HepG2 (cell line): Measurements from ENCODE around the gene NPNT. TPM values are rescaled to one million over a fixed set of nuclear protein-coding genes. Genes with fewer than 3 reads are reported as not detected.

Experiments used
- ESRRA ChIP-seq: sonication (generic); formaldehyde crosslinking; IDR thresholded peaks from 2 replicates; pipeline ENCODE4 v1.5.1; 2020; ENCODE audit warnings: mild to moderate bottlenecking, low read depth, missing genetic modification reagents
- FOSL2 ChIP-seq: sonication (generic); formaldehyde crosslinking; IDR thresholded peaks from 2 replicates; pipeline ENCODE4 v1.4.0; 2020; ENCODE audit warnings: missing genetic modification reagents
- HNF4A ChIP-seq: sonication (generic); formaldehyde crosslinking; IDR thresholded peaks from 2 replicates; pipeline ENCODE4 v1.4.0; 2020; ENCODE audit warnings: missing genetic modification reagents
- HOXA5 ChIP-seq: sonication (generic); formaldehyde crosslinking; IDR thresholded peaks from 2 replicates; pipeline ENCODE4 v1.4.0; 2020; ENCODE audit warnings: missing genetic modification reagents
- POGZ ChIP-seq: sonication (generic); formaldehyde crosslinking; IDR thresholded peaks from 2 replicates; pipeline ENCODE4 v1.4.0; 2020; ENCODE audit warnings: mild to moderate bottlenecking, missing genetic modification reagents
- ZNF124 ChIP-seq: sonication (generic); formaldehyde crosslinking; IDR thresholded peaks from 2 replicates; pipeline ENCODE4 v1.4.0; 2020; ENCODE audit warnings: missing genetic modification reagents
- ZNF644 ChIP-seq: IDR thresholded peaks from 2 replicates; pipeline ENCODE4 v1.6.1; 2016; ENCODE audit warnings: low read depth
- polyA plus RNA-seq, 8 experiments: library from polyadenylated mRNA; depleted of rRNA in 3 of 8; stranded (reverse) in 7 of 8; unstranded in 1 of 8; fragments of >200 nt; fragmentation: Illumina TruSeq in 4 of 8; extraction: Trizol in 4 of 8; gene quantifications; 2 replicates each; pipeline versions ENCODE4 v1.2.1 to v1.2.3, GENCODE V29; 2011 to 2016; ENCODE audit warnings: low read depth in 4 of 8, missing spikeins in 1 of 8, mixed read lengths in 1 of 8; ENCODE audit not compliant: insufficient read depth in 1 of 8
- total RNA-seq, 5 experiments: library from RNA; depleted of rRNA; stranded (reverse); fragments of >200 nt; fragmentation: Illumina TruSeq; extraction: Trizol; gene quantifications; 2 replicates each; pipeline ENCODE4 v1.2.3, GENCODE V29; 2016; ENCODE audit warnings: low read depth in 1 of 5
- TF ChIP-seq, protein P1 (sequence below): IDR thresholded peaks from 2 replicates; pipeline ENCODE4 v1.6.1; 2012; ENCODE audit warnings: low read depth, low read length, improper control_type of control experiment
- TF ChIP-seq, protein P2 (sequence below): sonication (generic); formaldehyde crosslinking; IDR thresholded peaks from 2 replicates; pipeline ENCODE4 v1.5.1; 2020; ENCODE audit warnings: mild to moderate bottlenecking, missing genetic modification reagents, borderline replicate concordance
- TF ChIP-seq, protein P3 (sequence below): sonication (generic); formaldehyde crosslinking; conservative IDR thresholded peaks from 2 replicates; pipeline ENCODE4 v1.4.0; 2020; ENCODE audit warnings: missing genetic modification reagents
- TF ChIP-seq, protein P4 (sequence below): sonication (generic); formaldehyde crosslinking; IDR thresholded peaks from 2 replicates; pipeline ENCODE4 v1.8.0; 2022; ENCODE audit warnings: mild to moderate bottlenecking, missing genetic modification reagents; ENCODE audit not compliant: insufficient replicate concordance
- TF ChIP-seq, protein P5 (sequence below): sonication (generic); formaldehyde crosslinking; IDR thresholded peaks from 2 replicates; pipeline ENCODE4 v1.4.0; 2020; ENCODE audit warnings: missing genetic modification reagents

NPNT gene
- total and polyA plus RNA-seq, 2 of the 13 experiments (the other 11 are each of a cell fraction or from before 2014, with no cell fraction given) = 1.1 to 19.1 TPM

DNA sequence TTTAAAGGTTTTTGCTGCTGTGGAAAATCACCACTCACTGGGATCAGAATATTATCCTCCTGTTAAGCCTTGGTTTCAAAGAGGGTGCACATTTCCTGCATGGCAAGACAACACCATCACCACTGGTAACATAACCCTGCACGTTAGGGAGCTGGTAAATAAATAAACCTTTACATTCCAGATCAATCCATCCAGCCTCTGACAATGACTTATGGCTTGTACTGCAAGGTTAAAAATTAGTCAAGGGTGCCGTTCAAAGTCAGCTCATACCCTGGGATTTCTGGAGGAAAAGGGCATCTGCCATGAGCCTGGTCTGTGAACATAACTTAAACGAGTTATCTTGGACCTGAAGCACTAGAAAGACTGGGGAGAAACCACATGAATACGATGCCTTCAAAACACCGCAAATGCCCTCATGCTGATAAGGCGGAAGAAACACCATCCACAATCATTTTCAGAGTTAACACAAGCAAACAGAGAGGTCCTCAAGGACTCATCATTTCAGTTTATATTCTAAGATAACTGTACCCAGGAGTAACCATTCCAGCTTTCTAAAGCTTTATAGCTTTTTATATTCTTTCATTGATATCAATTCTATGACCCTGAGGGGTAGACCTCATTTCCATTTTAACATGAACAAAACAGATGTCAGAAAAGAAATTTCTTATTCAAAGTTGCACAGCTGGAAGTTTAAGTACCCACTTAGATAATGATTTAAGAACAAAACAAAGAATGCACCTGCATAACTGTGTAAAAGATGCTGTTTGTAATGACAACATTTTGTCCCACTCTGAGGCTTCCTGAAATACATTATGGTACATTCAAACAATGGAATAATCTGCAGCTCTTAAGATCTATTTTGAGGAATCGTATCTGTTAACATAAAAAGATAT is 103.1 kb downstream of the NPNT start (continued):
- TF ChIP-seq, protein P1, sequence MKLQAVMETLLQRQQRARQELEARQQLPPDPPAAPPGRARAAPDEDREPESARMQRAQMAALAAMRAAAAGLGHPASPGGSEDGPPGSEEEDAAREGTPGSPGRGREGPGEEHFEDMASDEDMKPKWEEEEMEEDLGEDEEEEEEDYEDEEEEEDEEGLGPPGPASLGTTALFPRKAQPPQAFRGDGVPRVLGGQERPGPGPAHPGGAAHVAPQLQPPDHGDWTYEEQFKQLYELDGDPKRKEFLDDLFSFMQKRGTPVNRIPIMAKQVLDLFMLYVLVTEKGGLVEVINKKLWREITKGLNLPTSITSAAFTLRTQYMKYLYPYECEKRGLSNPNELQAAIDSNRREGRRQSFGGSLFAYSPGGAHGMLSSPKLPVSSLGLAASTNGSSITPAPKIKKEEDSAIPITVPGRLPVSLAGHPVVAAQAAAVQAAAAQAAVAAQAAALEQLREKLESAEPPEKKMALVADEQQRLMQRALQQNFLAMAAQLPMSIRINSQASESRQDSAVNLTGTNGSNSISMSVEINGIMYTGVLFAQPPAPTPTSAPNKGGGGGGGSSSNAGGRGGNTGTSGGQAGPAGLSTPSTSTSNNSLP = 0 out of 2 replicates have a peak, but pooled peaks have one; percentile 32
- TF ChIP-seq HOXA5 (CRISPR knock-in tag) (peak; percentile 97), ZNF644 (CRISPR knock-in tag) (peak; percentile 28; the same call in 1 of the 2 replicates), ESRRA (CRISPR knock-in tag) (no peak), POGZ (CRISPR knock-in tag) (peak; percentile 73), FOSL2 (no peak; the same call in 1 of the 2 replicates), HNF4A (CRISPR knock-in tag) (peak; percentile 72), ZNF124 (CRISPR knock-in tag) (no peak)
- TF ChIP-seq, protein P2, sequence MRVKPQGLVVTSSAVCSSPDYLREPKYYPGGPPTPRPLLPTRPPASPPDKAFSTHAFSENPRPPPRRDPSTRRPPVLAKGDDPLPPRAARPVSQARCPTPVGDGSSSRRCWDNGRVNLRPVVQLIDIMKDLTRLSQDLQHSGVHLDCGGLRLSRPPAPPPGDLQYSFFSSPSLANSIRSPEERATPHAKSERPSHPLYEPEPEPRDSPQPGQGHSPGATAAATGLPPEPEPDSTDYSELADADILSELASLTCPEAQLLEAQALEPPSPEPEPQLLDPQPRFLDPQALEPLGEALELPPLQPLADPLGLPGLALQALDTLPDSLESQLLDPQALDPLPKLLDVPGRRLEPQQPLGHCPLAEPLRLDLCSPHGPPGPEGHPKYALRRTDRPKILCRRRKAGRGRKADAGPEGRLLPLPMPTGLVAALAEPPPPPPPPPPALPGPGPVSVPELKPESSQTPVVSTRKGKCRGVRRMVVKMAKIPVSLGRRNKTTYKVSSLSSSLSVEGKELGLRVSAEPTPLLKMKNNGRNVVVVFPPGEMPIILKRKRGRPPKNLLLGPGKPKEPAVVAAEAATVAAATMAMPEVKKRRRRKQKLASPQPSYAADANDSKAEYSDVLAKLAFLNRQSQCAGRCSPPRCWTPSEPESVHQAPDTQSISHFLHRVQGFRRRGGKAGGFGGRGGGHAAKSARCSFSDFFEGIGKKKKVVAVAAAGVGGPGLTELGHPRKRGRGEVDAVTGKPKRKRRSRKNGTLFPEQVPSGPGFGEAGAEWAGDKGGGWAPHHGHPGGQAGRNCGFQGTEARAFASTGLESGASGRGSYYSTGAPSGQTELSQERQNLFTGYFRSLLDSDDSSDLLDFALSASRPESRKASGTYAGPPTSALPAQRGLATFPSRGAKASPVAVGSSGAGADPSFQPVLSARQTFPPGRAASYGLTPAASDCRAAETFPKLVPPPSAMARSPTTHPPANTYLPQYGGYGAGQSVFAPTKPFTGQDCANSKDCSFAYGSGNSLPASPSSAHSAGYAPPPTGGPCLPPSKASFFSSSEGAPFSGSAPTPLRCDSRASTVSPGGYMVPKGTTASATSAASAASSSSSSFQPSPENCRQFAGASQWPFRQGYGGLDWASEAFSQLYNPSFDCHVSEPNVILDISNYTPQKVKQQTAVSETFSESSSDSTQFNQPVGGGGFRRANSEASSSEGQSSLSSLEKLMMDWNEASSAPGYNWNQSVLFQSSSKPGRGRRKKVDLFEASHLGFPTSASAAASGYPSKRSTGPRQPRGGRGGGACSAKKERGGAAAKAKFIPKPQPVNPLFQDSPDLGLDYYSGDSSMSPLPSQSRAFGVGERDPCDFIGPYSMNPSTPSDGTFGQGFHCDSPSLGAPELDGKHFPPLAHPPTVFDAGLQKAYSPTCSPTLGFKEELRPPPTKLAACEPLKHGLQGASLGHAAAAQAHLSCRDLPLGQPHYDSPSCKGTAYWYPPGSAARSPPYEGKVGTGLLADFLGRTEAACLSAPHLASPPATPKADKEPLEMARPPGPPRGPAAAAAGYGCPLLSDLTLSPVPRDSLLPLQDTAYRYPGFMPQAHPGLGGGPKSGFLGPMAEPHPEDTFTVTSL = peak; percentile 85; the same call in 1 of the 2 replicates
- TF ChIP-seq, protein P3, sequence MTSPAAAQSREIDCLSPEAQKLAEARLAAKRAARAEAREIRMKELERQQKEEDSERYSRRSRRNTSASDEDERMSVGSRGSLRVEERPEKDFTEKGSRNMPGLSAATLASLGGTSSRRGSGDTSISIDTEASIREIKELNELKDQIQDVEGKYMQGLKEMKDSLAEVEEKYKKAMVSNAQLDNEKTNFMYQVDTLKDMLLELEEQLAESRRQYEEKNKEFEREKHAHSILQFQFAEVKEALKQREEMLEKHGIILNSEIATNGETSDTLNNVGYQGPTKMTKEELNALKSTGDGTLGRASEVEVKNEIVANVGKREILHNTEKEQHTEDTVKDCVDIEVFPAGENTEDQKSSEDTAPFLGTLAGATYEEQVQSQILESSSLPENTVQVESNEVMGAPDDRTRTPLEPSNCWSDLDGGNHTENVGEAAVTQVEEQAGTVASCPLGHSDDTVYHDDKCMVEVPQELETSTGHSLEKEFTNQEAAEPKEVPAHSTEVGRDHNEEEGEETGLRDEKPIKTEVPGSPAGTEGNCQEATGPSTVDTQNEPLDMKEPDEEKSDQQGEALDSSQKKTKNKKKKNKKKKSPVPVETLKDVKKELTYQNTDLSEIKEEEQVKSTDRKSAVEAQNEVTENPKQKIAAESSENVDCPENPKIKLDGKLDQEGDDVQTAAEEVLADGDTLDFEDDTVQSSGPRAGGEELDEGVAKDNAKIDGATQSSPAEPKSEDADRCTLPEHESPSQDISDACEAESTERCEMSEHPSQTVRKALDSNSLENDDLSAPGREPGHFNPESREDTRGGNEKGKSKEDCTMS = no peak
- TF ChIP-seq, protein P4, sequence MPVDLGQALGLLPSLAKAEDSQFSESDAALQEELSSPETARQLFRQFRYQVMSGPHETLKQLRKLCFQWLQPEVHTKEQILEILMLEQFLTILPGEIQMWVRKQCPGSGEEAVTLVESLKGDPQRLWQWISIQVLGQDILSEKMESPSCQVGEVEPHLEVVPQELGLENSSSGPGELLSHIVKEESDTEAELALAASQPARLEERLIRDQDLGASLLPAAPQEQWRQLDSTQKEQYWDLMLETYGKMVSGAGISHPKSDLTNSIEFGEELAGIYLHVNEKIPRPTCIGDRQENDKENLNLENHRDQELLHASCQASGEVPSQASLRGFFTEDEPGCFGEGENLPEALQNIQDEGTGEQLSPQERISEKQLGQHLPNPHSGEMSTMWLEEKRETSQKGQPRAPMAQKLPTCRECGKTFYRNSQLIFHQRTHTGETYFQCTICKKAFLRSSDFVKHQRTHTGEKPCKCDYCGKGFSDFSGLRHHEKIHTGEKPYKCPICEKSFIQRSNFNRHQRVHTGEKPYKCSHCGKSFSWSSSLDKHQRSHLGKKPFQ (CRISPR knock-in tag) = no peak
- TF ChIP-seq, protein P5, sequence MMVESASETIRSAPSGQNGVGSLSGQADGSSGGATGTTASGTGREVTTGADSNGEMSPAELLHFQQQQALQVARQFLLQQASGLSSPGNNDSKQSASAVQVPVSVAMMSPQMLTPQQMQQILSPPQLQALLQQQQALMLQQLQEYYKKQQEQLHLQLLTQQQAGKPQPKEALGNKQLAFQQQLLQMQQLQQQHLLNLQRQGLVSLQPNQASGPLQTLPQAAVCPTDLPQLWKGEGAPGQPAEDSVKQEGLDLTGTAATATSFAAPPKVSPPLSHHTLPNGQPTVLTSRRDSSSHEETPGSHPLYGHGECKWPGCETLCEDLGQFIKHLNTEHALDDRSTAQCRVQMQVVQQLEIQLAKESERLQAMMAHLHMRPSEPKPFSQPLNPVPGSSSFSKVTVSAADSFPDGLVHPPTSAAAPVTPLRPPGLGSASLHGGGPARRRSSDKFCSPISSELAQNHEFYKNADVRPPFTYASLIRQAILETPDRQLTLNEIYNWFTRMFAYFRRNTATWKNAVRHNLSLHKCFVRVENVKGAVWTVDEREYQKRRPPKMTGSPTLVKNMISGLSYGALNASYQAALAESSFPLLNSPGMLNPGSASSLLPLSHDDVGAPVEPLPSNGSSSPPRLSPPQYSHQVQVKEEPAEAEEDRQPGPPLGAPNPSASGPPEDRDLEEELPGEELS = peak; percentile 88
